Measurements from ENCODE around the gene ATP6V0B.

The ATP6V0B gene

DNA sequence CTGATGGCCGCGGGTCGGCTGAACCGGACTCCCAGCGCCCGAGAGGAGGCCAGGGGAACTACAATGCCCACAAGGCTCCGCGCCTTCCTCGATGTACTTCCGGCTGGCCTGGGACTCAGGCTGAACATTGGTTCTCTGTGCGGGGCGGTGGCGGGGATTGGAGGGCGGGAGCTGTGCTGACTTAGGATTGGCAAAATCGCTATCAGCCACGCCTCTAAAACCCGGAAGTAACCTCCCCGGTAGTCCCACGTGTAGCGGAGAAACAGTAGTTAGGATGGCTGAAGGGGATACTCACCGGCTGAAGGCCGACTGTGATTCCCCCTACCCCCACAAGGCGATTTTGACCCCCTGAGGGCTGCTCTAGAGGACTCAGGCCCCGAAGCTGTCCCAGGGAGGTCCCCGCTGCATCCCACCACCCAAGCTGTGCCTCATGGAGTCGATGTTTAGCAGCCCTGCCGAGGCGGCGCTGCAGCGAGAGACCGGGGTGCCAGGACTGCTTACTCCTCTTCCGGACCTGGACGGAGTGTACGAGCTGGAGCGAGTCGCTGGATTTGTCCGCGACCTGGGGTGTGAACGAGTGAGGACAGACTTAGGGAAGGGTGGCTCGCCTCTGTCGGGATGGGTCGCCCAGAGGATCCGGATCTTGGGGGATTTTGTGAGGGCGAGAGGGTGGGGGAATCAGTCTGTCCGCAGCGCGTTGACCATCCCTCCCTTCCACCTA, 4.9 kb upstream of the ATP6V0B start, which contains the start of gene DPH2:
DPH2 (plus strand) TSS at position 265 of the 721 bp plus-strand sequence; CDS start at position 431, 166 bp downstream.
- DNase-seq, result peak; percentile 92

- no peak for DNase-seq
Measured at GRCh38 chr1:43970502-43970901, 4.3 kb upstream of the ATP6V0B start.

GRCh38 chr1:43970911-43971310, 3.8 kb upstream of the ATP6V0B start:
- no peak for DNase-seq

DNA sequence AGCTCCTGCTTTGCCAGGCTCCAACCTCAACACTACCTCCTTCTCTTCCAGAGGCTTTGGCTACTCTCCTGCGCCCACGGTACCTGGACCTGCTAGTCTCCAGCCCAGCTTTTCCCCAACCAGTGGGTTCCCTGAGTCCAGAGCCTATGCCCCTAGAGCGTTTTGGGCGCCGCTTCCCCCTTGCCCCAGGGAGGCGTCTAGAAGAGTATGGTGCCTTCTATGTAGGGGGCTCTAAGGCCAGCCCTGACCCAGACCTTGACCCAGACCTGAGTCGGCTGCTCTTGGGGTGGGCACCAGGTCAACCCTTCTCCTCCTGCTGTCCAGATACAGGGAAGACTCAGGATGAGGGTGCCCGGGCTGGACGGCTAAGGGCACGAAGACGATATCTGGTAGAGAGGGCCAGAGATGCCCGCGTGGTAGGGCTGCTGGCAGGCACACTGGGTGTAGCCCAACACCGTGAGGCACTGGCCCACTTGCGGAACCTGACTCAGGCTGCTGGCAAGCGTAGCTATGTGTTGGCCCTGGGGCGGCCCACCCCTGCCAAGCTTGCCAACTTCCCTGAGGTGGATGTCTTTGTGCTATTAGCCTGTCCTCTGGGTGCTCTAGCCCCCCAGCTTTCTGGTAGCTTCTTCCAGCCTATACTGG, 3.3 kb upstream of the ATP6V0B start:
- no peak for DNase-seq

- DNase-seq, result no peak
Measured at GRCh38 chr1:43973981-43974442, 748 bp upstream of the ATP6V0B start.

DNA sequence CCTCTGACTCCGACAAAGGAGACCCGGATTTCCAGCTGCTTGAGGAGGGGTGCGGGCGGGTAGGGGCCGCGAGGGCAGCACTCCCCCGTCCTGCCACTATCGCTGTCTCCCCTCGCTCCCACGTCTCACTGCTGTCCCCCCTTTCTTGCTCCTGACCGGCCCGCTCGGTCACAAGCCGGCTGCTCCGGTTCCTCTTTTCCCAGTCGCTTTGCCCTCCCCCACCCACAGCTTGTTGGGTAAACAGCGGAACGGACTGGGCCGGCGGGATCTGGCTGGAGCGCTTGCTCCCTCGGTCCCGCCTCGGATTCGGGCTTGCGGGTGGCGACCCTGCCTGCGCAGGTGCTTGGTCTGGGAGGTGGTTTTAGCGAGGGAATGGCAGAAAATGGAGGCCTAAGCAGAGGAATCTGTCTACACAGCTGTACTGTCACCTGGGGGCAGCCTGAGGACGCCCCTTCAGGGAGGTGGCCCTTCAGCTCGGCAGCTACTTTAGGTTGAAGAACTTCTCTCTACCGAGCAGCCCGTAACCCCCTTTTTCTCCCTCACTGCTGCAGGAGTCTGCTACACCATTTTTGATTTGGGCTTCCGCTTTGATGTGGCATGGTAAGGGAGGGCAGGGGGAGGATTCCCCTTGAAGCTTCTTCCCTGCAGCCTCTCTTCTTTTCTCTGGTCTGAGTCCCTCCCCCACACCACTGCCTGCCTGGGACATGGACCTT, 645 bp downstream of the ATP6V0B start:
- peak; percentile 32 for DNase-seq

DNA sequence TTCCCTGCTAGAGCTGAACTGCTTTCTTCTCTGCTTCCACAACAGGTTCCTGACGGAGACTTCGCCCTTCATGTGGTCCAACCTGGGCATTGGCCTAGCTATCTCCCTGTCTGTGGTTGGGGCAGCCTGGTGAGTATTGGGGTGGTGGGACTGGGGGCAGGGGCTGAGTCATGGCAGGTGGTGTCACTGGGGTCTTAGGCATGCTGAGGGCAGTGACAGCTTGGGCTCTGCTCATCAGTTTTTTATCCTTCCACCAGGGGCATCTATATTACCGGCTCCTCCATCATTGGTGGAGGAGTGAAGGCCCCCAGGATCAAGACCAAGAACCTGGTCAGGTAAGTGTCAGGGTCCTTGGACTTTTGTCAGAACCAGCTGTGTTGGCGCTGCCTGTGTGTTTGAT, 1.3 kb downstream of the ATP6V0B start:
- no peak for DNase-seq

DNA sequence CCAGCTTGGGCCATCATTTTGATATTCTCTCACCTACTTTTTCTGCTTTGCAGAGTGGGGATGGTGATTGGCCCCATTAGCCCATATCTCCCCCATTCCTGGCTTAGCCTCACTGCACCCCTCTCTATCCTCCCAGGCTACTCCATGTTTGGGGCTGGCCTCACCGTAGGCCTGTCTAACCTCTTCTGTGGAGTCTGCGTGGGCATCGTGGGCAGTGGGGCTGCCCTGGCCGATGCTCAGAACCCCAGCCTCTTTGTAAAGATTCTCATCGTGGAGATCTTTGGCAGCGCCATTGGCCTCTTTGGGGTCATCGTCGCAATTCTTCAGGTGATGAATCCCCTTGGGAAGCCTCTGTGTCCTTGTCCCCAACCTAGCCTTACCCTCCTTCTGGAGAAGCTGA, 2.1 kb downstream of the ATP6V0B start:
- DNase-seq, result no peak

DNA sequence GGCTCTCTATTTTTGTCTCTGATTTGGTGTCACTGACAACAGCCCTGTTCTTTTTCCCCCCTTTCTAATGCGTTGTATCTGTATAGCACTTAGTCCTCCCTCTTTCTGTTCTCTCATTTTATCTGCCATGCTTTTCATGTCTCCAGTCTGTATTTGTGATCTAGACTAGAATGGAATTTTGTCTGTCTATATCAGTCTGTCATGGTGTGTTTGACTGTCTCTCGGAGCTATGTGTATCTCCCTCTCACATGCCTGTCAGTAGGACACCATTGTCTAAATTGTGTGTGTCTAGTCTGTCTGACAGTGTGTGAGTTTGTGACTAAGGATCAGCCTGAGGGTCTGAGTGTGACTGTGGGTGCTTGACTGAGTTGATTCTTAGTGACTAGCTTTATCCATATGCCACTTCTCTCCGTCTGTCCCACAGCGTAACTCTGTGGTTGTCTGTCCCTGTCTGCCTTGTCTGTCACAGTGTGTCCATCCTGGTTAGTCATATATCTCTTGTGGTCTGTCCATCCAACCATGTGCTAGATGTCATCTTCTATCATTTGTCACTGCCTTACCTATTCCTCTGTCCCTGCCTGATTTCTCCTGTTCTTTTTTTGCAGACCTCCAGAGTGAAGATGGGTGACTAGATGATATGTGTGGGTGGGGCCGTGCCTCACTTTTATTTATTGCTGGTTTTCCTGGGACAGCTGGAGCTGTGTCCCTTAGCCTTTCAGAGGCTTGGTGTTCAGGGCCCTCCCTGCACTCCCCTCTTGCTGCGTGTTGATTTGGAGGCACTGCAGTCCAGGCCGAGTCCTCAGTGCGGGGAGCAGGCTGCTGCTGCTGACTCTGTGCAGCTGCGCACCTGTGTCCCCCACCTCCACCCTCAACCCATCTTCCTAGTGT, 2.9 kb downstream of the ATP6V0B start:
- DNase-seq, result no peak

GRCh38 chr1:43978264-43978550, 3.4 kb downstream of the ATP6V0B start:
- no peak for DNase-seq

DNA sequence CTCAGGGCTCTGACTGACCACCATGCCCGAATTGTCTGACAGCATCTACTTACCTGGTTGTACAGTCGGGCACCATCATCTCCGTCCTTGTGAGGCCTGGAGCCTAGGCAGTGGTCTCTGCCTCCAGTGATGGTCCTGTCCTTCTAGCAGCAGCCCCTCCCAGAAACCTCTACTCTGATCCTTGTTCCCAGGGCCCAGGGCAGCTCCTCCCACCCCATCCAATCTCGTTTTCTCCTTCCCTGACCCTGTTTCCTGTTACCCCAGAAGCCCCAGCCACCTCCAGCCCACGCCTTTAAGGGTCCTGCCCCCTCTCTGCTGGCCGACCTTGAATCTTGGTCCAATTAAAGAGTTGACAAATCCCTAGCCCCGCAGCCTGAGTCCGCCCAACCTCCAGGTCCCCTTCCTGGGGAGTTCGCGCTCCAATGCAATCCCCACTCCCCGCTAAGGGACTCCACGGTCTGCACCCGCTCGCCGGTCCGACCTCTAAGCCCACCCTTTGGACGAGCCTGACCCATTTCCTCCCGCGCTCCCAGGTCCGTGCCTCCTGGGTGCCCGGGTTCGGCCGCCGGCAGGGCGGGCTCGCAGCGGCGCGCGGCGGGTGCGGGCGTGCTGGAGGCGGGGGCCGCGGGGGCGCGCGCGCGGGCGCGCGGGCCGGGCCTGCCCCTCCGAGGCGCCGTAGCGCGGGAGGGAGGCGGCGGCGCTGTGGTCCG, 3.9 kb downstream of the ATP6V0B start, which contains the start of gene B4GALT2:
B4GALT2 (plus strand) TSS at position 660 of the 710 bp plus-strand sequence. CDS start 1,951 bp downstream, outside the sequence.
- peak; percentile 25 for DNase-seq

- DNase-seq, result no peak
Measured at GRCh38 chr1:43979261-43979527, 4.4 kb downstream of the ATP6V0B start.

DNA sequence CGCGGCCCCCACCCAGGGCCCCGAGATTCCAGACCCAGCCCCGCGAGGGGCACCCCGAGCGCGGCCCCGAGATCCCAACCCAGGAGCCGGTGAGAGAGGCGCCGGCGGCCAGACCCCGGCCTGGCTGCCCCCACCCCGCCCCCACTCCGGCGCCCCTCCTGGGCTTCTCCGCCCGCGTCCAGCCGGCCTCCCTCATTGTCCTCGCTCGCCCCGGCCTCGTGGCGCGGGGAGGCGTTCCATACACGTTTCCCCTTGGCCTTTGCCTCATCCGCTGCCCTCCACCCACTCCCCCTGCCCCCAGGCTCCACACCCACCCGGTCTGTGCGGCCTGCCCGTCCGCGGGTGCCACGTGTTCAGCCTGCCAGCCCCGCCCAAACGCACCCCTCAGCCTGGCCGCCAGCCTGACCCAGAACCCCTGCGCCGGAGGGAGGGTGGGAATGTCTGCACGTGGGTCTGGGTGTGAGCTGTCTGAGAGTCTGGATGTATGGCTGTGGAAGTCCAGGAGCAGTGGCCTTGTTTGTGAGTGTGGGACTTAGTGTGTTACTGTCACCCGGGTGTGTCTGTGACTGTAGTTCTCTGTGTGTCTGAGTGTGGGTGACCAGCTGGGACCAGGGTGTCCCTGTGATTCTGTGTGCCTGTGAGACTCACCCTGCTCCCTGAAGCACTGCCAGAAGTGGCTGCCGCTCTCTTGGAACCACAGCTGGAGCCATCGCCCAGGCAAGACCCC, 4.9 kb downstream of the ATP6V0B start:
- DNase-seq, result no peak

DNA sequence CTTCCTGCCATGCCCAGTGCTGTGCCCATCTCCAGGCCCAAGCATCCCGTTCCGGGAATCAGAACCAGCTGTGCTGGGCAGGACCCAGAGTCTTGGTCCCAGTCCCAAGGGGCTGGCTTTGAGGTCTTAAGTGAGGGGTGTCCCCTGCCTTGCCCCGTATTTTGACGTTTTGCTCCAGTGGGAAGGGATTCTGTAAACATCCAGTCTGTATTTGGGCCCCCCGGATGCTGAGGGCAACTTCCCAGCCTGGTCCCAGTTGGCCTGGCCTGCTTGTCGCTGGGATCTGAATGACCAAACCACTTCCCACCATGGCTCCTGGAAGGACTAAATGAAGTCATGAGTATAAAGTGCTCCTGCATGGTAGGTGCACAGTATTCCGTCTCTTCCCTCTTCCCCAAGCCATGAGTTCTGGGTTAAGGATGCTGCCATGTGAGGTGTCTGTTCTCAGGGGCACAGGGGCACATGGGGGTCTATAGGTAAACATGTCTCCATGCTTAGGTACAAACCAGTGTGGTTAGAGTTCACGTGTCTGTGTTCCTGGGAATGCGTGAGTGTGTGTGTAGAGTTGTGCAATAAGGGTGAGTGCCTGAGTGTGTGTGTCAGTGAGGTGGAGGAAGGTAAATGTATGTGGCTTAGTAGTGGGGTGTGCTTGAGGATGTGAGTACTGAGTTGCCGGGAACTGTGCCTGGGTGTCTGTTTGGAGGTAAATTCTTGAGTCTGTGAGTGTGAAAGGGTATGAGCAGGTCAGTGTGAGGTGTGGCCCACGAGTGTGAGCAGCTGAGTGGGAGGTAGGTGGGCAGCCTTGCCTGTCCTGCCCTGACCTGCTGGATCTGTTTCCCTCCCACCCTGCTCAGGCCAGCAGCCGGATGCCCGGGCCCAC, 5.7 kb downstream of the ATP6V0B start:
- no peak for DNase-seq

DNA sequence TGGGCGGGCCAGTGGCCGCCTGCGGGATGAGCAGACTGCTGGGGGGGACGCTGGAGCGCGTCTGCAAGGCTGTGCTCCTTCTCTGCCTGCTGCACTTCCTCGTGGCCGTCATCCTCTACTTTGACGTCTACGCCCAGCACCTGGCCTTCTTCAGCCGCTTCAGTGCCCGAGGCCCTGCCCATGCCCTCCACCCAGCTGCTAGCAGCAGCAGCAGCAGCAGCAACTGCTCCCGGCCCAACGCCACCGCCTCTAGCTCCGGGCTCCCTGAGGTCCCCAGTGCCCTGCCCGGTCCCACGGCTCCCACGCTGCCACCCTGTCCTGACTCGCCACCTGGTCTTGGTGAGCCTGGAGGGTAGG, 6.4 kb downstream of the ATP6V0B start:
- DNase-seq, result no peak

DNA sequence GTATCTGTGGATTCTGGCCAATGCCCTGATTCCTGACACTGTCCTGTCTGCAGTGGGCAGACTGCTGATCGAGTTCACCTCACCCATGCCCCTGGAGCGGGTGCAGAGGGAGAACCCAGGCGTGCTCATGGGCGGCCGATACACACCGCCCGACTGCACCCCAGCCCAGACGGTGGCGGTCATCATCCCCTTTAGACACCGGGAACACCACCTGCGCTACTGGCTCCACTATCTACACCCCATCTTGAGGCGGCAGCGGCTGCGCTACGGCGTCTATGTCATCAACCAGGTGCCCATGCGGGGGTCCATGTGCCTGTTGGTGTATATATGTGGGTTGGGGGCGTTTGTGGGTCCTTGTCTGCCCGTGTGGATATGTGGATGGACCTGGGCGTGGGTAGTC, 6.9 kb downstream of the ATP6V0B start:
- no peak for DNase-seq

DNA sequence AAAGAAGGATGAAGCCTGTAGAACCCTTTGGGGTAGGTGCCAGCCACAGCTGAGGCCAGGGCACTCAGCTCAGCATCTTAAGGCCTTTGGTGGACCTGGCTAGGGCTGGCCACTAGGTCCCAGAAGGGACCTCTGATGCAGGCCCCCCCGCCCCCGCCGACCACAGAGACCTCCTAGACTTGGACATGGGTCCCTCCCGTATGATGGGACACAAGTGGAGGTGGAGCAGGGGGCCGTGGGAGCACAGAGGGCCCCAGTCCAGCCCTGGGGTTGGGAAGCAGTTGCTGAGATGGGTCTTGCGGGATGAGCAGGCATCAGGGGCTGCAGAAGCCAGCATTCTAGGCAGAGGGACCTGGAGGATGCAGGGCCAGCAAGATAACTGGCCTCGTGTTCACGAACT, 7.5 kb downstream of the ATP6V0B start:
- no peak for DNase-seq

DNA sequence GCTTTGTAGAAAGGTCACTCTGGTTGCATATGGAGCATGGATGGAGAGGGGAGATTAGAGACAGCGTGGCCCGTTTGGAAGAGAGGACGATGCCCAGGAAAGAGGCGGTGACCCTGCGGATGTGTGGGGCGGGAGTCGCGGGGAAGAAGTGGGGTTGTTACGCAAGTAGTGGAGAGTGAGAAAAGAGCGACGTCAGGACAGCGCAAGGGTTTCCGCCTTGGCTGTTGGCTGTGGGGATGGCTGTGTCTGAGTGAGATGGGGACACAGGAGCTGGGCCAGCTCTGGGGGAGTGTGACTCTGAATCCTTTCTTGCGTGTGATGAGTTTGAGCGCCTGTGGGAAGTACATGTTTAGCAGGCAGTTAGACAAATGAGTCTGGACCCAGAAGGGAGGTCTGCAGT, 8.0 kb downstream of the ATP6V0B start:
- no peak for DNase-seq

DNA sequence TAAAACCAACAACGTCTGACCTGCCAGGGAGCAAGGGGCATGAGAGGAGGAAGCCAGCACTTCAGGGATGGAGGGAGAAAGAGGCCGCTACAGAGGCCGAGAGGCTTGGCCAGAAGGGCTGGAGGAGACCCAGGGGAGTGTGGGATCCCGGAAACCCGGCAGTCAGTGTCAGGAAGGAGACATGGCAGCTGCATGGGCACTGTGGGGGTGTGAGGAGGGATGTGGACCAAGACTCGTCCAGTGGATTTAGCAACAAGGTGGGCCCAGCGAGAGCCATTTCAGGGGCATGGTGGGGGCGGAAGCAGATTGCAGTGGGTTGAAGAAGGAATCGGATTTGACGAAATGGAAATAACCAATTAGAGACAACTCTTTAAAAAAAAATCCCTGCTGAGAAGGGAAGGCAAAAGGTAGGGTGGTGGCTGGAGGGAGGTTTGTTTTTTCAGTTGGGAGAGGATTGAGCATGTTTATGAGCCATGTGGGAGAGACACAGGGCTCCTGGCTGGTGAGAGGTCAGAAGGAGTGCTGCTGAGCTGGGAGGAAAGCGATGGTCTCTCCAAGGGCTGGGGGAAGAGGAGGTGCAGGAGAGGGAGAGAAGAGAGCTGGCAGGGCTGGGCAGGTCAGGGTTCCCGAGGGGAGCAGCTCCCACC, 8.6 kb downstream of the ATP6V0B start:
- no peak for DNase-seq

DNA sequence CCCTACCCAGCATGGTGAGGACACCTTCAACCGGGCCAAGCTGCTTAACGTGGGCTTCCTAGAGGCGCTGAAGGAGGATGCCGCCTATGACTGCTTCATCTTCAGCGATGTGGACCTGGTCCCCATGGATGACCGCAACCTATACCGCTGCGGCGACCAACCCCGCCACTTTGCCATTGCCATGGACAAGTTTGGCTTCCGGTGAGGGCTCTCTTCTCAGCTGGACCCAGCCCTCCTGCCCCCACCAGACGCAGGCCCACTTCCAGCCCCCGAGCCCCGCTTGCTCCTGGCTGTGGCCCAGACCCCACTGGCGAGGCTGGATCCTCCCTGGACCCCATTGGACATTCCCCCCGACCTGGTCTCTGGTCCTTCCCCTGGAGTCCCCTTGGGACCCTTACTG, 10.1 kb downstream of the ATP6V0B start:
- no peak for DNase-seq
